Stimulated activated CD8-positive, alpha-beta memory T cell treated with anti-CD3 and anti-CD28 coated beads, Interleukin-12 subunit alpha, Interleukin-12 subunit beta, amount 100 ng/mL, for 24 hours (primary cell): ENCODE results near the gene NGB.

ENCODE experiments used
- DNase-seq: peaks from one replicate; pipeline ENCODE4 v3.0.0-alpha.2; 2020; ENCODE audit errors: extremely low read depth

The NGB gene

DNA sequence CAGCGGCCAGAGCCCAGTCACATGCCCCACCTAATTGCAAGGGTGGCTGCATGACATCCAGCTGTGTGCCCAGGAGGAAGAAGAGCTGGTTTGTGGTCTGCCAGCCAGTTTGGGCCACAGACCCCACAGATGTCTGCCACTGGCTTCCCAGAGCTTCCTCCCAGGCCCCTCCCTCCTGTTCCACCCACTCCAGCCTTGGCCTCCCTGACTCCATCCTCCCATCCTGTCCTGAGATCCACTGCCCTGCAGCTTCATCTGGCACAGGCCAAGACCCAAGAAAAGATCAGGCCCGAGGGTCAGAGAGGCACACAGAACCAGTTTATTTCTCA, 5.9 kb downstream of the NGB start:
- no peak for DNase-seq

DNA sequence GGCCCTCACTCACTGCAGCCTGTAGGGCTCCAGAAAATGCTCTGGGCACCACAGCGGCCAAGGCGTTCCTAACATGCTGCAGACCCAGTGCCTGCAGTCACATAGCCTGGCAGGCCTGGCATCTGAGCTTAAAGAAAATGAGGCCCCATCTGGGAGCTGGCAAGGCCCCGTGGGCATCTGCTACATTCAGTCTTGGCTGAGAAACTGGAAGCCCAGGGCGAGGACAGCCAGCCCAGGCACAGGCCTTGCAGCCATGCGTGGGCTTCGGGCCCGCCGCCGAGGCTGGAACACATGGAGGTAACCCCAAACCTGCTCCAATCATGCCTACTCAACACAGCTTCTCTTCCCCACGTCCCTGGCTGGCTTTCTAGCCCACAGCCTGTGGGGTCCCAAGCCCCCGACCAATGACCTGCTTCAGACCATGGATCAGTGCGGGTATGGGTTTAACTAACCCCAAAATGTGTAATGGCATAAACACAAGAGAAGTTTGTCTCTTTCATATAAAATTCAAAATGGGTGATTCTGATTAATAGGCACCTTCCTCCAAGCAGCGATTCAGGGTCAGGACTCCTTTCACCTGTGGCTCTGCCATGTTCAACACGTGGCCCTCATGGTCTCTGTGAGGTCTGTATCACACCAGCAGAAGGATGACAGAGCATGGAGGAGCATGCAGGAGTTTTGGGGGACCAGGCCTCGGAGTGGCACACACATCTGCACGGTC, 6.4 kb downstream of the NGB start:
- no peak for DNase-seq

DNA sequence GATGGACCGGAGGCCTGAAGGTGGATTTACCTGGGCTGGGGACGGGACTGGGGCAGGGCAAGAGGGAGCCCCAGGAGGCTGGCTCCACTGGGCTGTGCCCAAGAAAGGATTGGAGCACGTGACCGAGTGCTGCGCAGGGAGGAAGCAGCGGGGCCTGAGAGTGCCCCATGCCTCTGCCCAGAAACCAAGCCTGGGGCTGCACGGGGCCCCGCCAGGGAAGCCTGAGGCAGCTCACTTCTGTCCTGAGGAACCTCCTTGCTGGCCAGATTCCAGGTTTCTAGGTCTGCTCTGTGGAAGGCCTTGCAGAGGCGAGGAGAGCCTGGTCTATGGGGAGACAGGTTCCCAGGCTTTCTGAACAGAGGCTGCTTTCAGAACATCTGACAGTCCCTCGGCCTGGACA, 10.4 kb downstream of the NGB start:
- DNase-seq = no peak

DNA sequence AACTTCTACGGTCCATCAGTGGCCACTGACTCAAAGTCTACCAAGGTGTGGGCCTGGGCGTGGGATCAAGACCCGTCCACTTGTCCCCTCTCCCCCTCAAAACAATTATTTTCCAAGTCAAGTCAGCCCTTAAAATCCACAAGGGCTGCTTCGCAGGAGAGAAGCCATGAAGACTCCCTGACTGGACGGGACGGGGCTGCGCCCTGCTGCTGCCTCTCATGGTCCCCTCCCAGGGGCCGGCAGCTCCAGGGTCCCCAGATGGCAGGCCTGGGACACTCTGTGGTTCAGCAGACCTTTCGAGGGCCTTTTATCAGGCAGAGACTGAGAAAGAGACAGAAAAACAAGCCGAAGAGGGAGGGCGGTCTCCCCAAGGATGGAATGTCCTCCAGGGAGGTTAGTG, 10.8 kb downstream of the NGB start:
- DNase-seq = no peak

DNA sequence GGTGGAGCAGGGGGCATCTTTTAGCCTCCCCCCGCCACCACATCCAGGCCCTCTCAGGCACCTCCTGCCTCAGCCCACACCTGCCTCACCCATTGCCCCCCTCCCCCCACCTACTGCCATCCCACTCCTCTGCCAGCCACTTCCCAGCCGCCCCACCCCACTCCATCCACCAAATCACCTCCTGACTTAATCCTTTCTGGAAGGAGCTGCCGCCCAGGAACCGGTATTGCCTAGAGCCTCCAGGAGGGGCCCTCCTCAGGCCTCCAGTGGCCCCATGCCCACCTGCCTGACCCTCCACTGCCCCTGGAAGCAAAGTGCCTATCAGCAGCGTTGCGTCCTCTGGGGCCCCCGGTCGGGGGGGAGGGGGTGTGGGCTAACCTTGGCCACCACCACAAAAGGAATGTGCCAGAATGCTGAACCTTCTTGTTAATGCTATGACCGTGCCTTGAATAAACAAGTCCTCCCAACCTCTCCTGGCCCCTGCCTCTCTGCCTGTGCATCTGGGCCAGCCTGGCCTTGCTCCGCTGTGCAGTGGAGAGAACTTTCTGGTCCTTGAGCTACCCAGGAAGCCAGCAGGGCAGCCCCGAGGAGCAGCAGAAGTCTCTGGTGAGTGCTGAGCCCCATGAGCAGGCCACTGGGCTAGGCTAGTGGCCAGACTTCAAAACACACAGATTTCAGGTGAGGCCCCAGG, 11.8 kb downstream of the NGB start:
- DNase-seq = no peak

DNA sequence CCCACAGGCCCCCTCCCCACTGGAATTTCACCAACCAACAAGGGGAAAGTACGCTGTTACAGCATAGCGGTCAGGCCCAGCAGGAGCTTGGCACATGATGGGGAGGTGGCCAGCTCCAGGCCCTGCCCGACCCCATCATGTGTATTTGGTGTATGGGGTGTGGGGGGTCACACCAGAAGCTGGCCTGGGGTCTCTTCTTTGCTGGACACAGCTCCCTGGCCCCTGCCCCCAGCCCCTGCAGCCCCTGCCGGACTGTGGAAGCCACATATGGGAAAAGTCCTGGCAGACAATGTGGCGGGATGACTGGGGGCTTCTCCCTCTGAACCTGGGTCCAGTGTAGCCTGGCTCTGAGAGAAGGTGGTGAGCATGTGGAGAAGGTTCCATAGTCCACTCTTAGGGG, 12.4 kb downstream of the NGB start:
- no peak for DNase-seq

DNA sequence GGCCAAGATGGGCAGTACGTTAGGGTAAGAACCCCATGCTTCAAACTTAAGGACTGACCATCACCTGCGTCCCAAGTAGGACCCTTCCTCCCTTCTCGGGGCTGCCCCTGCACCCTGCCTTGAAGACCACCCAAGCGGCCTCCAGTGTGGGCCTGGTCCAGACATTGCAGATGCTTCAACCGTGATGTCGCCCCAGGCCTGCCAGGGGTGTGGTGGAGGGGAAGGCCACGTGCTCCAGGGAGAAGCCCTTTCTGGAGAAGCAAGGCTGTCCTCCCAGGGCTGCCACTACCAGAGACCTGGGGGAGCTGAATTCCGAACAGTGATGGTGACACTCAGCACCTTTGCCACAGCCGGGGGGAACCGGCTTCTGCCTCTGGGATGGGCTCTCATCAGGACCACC, 13.3 kb downstream of the NGB start:
- no peak for DNase-seq

DNA sequence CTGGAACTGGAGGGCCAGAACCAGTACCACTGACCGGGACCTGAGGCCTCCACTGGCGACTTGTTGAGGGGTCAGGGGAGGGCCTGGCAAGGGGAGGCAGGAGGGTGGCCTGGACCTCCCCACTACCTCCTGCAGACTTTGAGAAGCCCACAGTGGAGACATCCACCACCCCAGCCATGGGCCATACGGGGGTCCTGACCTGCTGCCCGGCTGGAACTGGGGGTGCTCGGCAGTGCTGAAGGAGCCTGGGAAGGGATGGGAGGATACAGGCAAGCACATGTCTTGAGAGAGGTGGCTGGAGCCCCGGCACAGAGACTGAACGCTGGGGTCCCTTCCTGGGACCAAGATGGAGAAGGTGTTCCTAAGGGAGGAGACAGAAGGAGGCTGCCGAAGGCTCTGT, 14.3 kb downstream of the NGB start:
- no peak for DNase-seq

DNA sequence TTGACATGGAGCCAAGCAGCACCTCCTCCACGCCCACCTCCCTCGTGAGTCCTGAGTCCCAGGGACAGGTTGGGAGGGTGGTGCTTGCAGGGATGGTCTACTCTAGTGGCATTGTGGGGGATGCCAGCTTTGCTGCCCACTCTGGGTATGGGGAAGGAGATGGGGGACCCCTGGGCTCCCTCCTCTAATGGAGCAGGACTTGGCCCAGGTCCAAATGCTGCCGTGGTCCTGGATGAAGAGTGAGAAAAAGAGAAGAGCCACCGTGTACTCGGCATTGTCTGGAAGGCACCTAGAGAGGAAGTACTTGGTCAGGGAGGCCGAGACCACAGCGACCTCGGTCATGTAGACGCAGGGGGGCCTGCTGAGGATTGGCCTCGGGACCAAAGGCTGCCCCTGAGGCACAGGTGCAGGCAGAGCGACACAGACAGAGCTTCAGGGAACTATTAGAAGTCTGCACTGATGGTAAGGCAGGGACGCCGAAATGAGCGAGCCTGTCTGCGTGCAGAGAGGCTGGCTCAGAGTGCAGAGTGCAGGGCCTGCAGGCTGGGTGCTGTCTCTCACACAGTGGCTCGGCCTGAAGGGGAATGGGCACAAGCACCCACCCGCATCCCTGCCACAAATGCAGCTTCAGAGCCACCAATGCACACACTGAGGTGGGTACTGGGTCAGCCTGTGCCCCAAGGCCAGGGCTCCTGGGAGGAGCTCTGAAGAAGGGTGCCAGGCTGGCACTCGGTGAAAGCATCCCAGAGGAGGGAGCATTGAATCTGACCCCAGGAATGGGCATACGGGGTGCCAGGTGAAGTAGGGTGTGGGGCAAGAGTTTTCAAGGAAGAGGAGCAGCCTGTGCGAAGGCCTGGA, 17.4 kb downstream of the NGB start:
- DNase-seq = no peak

DNA sequence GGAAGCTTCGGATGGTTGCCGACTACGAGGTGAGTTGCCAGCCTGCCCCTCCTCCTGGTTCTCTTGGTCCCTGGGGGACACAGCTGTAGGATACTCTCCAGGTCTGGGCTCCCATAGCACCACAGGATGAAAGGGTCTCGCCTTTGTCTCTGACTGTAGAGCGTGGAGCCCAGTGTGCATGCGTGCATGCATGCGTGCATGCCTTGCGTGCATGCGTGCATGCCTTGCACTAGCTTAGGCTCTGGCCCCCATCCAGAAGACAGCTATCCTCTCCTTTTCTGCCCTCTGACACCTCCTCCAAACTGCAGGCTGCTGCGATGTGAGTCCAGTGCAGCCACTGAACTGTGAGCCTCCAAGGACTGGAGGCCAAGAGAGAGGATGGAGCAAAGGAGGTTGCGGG, 19.1 kb downstream of the NGB start:
- no peak for DNase-seq

DNA sequence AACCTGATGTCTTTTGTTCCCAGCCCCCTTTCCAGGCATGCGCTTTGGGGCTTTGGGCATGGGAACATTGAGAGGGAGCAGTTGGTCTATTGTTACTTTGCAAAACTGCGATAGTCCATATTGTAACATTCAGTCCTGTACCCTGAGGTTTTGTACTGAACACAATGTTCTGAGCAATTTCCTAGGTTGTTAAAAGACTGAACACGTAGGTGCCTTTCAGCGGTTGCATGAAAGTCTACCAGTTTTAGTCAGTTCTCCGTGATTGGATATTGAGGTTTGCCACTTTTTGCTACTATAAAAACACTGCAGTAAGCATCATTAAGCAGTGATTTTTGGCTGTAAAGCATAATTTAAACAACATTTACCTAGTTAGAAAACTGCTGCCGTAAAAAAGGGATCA, 20.1 kb downstream of the NGB start:
- DNase-seq = no peak

DNA sequence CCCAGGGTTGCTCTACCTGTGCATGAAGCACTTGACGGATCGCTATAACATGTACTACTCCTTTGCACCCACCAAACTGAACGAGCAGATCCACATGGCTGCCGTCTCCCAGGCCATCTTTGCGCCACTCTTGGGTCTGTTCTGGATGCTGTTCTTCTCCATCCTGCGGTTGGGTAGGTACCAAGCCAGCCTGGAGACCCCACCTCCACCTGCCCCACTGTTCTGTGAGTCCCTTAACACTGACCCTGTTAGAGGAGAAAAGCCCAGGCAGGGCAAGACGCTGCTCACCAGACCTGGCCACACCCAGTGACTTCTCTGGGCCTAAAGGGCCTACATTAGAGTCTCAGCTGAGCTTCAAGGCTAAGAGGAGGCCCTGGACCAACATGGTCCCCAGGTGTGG, 21.7 kb downstream of the NGB start:
- no peak for DNase-seq

DNA sequence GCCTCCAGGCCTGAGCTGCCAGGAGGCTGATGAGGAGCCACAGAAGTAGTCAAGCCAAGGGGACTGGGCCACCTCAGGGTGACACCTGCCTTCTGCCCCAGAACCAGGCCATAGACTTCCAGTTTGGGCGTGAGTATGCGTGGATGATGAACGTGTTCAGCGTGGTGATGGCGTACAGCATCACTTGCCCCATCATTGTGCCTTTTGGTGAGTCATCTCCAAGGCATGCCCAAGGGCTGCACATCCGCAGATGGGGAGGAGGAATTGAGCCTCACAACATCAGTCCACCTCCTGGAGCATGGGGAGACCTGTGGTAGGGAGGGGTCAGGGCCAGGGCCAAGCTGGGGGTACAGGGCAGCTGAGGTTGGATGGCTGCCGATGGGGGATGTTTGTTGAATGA, 22.3 kb downstream of the NGB start:
- DNase-seq = no peak

DNA sequence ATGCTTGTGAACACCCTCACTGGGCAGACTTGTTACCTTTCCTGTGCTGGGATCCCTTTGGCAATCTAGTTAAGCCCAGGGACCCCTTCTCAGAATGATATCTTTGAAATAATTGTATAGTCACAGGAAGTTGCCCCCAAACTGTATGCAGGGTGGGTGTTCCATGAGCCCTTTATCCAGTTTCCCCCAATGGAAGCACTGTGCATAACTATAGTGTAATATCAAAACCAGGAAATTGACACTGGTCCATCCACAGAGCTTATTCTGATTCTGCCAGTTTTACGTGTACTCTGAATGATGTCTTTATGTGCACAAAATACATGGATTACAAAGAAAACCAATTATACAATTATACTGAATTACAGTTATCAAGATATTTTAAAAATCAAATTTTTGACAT, 24.2 kb downstream of the NGB start:
- DNase-seq = no peak

DNA sequence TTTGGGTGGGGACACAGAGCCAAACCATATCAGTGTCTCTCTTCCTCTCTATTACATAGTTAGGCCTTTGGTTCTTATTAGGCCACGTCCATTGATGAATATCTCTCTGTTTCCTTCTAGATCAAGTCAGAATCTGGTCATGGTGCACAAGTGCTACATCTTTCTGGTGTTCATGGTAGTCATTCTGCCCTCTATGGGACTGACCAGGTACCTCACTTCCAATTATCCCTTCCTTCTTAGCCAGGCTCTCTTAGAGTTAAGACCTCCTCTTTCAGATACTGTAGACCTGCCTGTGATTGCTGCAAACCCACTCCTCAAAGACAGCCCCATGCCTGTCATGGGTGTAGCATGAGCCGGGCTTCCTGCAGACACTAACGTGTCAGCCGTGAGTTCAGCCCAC, 25.2 kb downstream of the NGB start:
- no peak for DNase-seq

DNA sequence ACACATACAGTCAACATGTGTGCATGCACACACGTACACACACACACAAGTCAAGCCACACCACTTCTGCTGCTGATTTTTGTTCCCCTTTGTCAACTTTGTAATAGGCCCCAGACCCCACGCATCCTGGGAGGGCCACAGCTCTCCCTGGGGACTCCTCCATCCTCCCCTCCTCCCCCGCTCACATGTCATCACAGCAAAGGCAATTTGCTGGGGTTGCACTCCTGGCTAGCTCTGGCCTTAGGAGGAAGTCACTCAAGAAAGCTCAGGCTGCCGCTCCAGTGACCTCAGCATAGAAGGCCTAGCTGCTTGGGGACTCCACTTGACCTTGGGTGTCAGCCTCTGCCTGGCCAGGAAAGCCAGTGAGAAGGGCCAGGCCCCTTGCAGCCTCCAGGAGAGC, 27.2 kb downstream of the NGB start:
- DNase-seq = no peak

DNA sequence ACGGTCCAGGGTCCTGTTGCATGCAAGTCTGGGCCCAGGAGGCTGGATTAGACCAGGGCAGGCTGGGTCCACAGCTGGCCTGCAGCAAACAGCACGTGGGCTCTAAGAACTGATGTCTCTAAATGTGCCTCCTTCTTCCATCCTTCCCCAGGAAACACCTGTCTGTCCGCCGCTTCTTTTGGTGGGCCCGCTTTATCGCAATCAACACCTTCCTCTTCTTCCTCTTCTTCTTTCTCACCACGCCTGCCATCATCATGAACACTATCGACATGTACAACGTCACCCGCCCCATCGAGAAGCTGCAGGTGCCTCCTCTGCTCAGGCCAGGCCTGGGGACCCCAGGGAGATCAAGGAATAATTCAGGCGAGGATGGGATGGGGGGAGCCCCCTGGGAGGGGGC, 28.3 kb downstream of the NGB start:
- no peak for DNase-seq

DNA sequence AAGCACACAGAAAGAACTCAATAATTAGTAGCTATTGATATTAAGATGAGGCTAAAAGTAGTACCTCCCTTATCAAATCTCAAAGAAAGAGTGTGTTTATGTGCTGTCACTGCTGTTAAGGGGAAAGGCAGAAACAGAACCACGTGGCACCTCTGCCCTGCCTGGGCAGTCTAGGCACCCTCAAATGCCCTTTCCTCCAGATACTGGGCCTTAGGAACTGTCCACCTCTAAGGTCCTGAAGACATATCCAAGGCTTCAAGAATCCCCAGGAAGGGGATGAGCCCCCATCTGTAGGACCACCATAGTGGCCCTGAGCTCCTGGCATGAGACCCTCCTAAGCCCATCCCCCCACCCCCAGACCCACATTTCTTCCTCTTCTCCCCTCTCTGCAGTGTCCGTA, 29.1 kb downstream of the NGB start:
- DNase-seq = no peak

DNA sequence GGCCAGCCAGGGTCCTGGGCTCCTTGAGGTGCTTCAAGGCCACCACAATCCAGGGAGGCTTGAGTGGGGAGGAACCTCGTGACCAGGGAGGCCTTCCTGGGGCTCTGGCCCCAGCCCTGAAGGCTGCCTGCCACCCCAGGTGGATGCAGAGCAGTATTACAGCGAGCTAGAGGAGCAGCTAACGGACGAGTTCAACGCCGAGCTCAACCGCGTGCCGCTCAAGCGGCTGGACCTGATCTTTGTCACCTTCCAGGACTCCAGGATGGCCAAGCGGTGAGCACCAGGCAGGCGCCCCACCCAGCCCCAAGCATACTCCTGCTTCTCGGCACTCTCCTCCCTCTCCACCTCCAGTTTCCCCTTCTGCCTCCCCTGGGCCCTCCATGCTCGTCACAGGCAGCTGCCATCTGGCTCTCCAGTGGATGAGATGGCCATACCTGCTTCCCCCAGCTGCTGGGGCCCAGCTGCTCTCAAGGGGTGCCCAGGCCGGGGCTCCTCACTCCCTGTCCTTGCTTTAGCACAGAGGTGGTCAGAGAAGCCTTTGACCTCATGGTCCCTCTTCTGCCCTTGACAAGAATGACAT, 30.6 kb downstream of the NGB start:
- DNase-seq = no peak

DNA sequence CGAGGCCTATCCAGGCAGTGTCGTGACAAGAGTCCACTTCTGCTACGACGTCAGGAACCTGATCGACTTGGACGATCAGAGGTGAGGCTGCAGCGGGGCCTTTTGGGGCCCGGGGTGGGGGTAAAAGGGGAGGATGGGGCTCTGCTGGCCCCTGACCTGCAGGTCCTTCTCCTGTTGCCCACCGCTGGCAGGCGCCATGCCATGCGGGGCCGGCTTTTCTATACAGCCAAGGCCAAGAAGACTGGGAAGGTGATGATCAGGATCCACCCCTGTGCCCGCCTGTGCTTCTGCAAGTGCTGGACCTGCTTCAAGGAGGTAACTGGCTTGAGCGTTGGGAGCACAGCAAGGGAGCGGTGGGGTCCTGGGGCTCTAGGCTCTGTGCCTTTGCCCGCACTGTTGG, 31.6 kb downstream of the NGB start:
- no peak for DNase-seq

DNA sequence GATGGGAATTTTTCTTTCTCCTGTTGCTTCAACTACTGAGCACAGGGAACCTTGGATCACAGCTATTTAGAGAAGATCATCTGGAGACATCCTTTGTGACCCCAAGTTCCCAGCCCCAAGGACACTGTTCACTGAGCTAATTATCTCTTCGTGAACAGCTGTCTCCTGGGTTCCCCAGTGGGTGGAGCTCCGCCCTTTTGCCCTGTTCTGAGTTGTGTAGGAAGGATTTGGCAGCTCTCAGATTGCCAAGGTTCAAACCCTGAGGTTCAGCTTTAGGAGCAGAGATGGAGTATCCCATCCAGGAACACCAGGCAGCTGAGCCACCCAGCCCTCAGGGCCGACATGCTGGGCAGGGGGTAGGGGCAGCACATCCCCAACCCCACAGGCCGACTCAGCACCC, 32.0 kb downstream of the NGB start:
- DNase-seq = no peak

DNA sequence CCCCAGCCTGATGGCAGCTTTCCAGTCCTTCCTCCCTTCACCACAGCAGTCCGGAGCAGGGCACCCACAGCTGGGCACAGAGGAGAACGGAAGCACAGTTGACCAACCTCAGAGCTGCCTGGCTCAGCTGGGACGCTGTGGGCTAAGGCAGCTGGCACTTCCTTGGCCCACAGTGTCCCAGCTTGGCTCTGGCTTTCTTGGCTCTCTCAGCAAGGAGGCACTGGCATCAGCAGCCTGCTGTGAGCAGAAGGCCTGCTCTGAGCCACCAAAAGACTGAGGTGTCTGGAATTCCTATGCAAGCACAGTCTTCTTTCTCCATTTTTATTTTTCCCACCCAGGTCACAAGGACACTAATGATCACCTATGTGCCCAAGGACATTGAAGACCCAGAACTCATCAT, 32.6 kb downstream of the NGB start:
- no peak for DNase-seq

DNA sequence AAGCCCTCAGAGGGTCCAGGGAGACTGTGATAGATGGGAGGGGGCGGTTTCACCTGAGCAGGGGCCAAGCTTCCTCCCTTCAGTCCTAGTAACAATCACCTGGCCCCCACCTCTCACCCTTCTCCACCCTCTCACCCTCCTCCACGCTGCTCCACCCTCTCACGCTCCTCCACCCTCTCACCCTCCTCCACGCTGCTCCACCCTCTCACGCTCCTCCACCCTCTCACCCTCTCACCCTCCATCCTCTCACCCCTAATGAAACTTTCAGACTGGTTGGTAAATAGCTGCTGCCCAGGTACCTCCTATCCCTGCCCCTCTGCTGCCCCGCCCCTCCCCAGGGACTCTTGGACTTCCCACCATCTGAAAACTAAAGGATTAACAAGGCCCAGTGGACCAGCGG, 34.2 kb downstream of the NGB start:
- no peak for DNase-seq
